Endothelial cell of umbilical vein (primary cell): ENCODE results near the gene EID3. TPM values are rescaled to one million over a fixed set of nuclear protein-coding genes. Genes with fewer than 3 reads are reported as not detected.

ENCODE experiments used
- Bru-seq: library from RNA; stranded (reverse); fragments of 400-500 nt; gene quantifications from one replicate; lab custom pipeline; 2021; lab: Mats Ljungman, UMichigan
- BruChase-seq, 2 experiments: library from RNA; stranded (reverse); fragments of 400-500 nt; gene quantifications; one replicate each; lab custom pipeline; 2021; lab: Mats Ljungman, UMichigan
- BruUV-seq: library from RNA; stranded (reverse); fragments of 400-500 nt; replicated peaks from 2 replicates; lab custom pipeline; 2021; lab: Mats Ljungman, UMichigan
- CTCF ChIA-PET: fragments of 300-600, 350-600 bp; sonication (Branson Sonifier 250); formaldehyde crosslinking; loops from one replicate; lab custom pipeline; 2021; ENCODE audit warnings: antibody characterized with exemption, inconsistent platforms; lab: Charles Lee
- POLR2A ChIA-PET: fragments of 300-600, 350-600 bp; sonication (Branson Sonifier 250); formaldehyde crosslinking; loops from one replicate; lab custom pipeline; 2021; ENCODE audit warnings: antibody characterized with exemption, inconsistent platforms; lab: Charles Lee
- DNase-seq: peaks from one replicate; pipeline ENCODE4 v3.0.0-alpha.2; 2011; ENCODE audit warnings: low read depth, low spot score
- FAIRE-seq: peaks from 2 replicates; lab custom pipeline; 2011; peaks lifted over from hg19 to GRCh38; lab: Jason Lieb, UNC
- H2AFZ ChIP-seq: 2 replicates; pipeline ENCODE4 v1.6.0; 2012; ENCODE audit warnings: low read depth, low read length, control low read depth, inconsistent platforms
- H3K27ac ChIP-seq: 2 replicates; pipeline ENCODE4 v1.5.1; 2011; ENCODE audit warnings: low read depth, mild to moderate bottlenecking, control low read depth, low read length, moderate library complexity; ENCODE audit not compliant: insufficient read depth
- H3K27me3 ChIP-seq, 2 experiments: 2 replicates each; pipeline versions ENCODE4 v1.6.0 to v1.6.1; 2011; ENCODE audit warnings: low read length in 2 of 2, mixed read lengths in 1 of 2; ENCODE audit not compliant: control insufficient read depth in 2 of 2, insufficient read depth in 2 of 2
- H3K36me3 ChIP-seq, 2 experiments: 2 replicates in 1 of 2; 3 replicates in 1 of 2; pipeline ENCODE4 v1.5.1; 2011; ENCODE audit warnings: low read length in 2 of 2, mild to moderate bottlenecking in 1 of 2, moderate library complexity in 1 of 2; ENCODE audit not compliant: control insufficient read depth in 2 of 2, insufficient read depth in 2 of 2; ENCODE audit errors: extremely low read depth in 1 of 2
- H3K4me1 ChIP-seq: 3 replicates; pipeline ENCODE4 v1.5.1; 2011; ENCODE audit warnings: mild to moderate bottlenecking, low read length; ENCODE audit not compliant: control insufficient read depth, insufficient read depth; ENCODE audit errors: extremely low read depth
- H3K4me2 ChIP-seq: 2 replicates; pipeline ENCODE4 v1.6.1; 2011; ENCODE audit warnings: low read length, control low read depth, mixed read lengths; ENCODE audit not compliant: insufficient read depth
- H3K4me3 ChIP-seq, 3 experiments: fragments of 200-600 bp in 1 of 3; sonication (generic), shearing (Covaris generic) in 1 of 3; replicated peaks in 1 of 3; 2 replicates each; pipeline ENCODE4 v1.5.1; 2011 to 2016; ENCODE audit warnings: control low read depth in 3 of 3, low read length in 3 of 3, mild to moderate bottlenecking in 2 of 3, inconsistent platforms in 1 of 3, low read depth in 1 of 3, moderate library complexity in 1 of 3; ENCODE audit not compliant: insufficient read depth in 1 of 3
- H3K79me2 ChIP-seq: 2 replicates; pipeline ENCODE4 v1.6.0; 2012; ENCODE audit warnings: low read length, inconsistent platforms; ENCODE audit not compliant: control insufficient read depth, insufficient read depth
- H3K9ac ChIP-seq: replicated peaks from 2 replicates; pipeline ENCODE3; 2011; ENCODE audit warnings: low read length, control low read depth; ENCODE audit not compliant: insufficient read depth; ENCODE audit errors: extremely low read depth
- H3K9me1 ChIP-seq: replicated peaks from 3 replicates; pipeline ENCODE4 v1.6.0; 2011; ENCODE audit warnings: mild to moderate bottlenecking, low read length; ENCODE audit not compliant: control insufficient read depth, insufficient read depth; ENCODE audit errors: extremely low read depth
- H3K9me3 ChIP-seq: replicated peaks from 2 replicates; pipeline ENCODE4 v1.5.1; 2012; ENCODE audit warnings: low read length, inconsistent platforms; ENCODE audit not compliant: control insufficient read depth, insufficient read depth
- H4K20me1 ChIP-seq: replicated peaks from 2 replicates; pipeline ENCODE3; 2011; ENCODE audit warnings: mild to moderate bottlenecking, low read length; ENCODE audit not compliant: control insufficient read depth, insufficient read depth; ENCODE audit errors: extremely low read depth
- CTCF ChIP-seq, 2 donors: IDR thresholded peaks; 1 replicate in 1 of 2; 2 replicates in 1 of 2; pipeline ENCODE4 v1.5.1; 2011; ENCODE audit warnings: low read length in 2 of 2, mild to moderate bottlenecking in 2 of 2, moderate library complexity in 2 of 2, control low read depth in 1 of 2, inconsistent platforms in 1 of 2, low read depth in 1 of 2; ENCODE audit not compliant: insufficient read depth in 1 of 2; ENCODE audit errors: extremely low read depth in 1 of 2
- GATA2 ChIP-seq: IDR thresholded peaks from 2 replicates; pipeline ENCODE4 v1.7.0; 2011; ENCODE audit warnings: low read depth, mild to moderate bottlenecking, moderate library complexity, mixed read lengths, low read length; ENCODE audit not compliant: insufficient read length, insufficient read depth
- MAX ChIP-seq: IDR thresholded peaks from 2 replicates; pipeline ENCODE4 v1.6.1; 2011; ENCODE audit not compliant: insufficient read depth, insufficient read length
- MYC ChIP-seq: IDR thresholded peaks from one replicate; pipeline ENCODE4 v1.6.1; 2011; ENCODE audit warnings: mild to moderate bottlenecking, low read depth, low read length
- POLR2A ChIP-seq: IDR thresholded peaks from 2 replicates; pipeline ENCODE4 v1.6.1; 2012; ENCODE audit warnings: low read depth, mild to moderate bottlenecking, control low read depth, low read length
- POLR2AphosphoS5 ChIP-seq: IDR thresholded peaks from 2 replicates; pipeline ENCODE4 v1.6.1; 2012; ENCODE audit warnings: low read depth, mild to moderate bottlenecking, control low read depth, low read length, moderate library complexity; ENCODE audit not compliant: insufficient read depth
- dilution Hi-C: fragments of 300-500 bp; cut with MboI; formaldehyde crosslinking; loops from one replicate; pipeline ENCODE4 v1.15.0; 2019; ENCODE audit warnings: low sequenced_read_pairs; ENCODE audit not compliant: extremely low pct_ligation_motif_present
- intact Hi-C: fragments of 100-400 bp; cut with micrococcal nuclease; formaldehyde crosslinking; loops from one replicate; pipeline ENCODE4 v1.10.0; 2022
- long read RNA-seq: library from polyadenylated mRNA; stranded (forward); transcript quantifications from one replicate; pipeline ENCODE4 v2.0.0, GENCODE V29; 2021
- polyA minus RNA-seq, 3 experiments: library from RNA; depleted of rRNA, polyadenylated mRNA; stranded (reverse); fragments of >200 nt; gene quantifications; 1 replicate in 1 of 3; 2 replicates in 2 of 3; pipeline ENCODE4 v1.2.3, GENCODE V29; 2011
- polyA plus RNA-seq, 4 experiments: library from polyadenylated mRNA; depleted of rRNA in 3 of 4; stranded (reverse) in 3 of 4; unstranded in 1 of 4; fragments of >200 nt; gene quantifications; 2 replicates each; pipeline versions ENCODE4 v1.2.1 to v1.2.3, GENCODE V29; 2011 to 2012; ENCODE audit warnings: missing spikeins in 1 of 4
- total RNA-seq: library from RNA; stranded (reverse); gene quantifications from 2 replicates; pipeline ENCODE4 v1.2.3, GENCODE V29; 2021

Gene EID3
- 12.7 and 14.5 TPM in 2 replicates for total RNA-seq
- polyA plus RNA-seq, result 1.2 and 1.5 TPM in 2 replicates
- 1.0 and 1.3 TPM in 2 replicates for polyA plus RNA-seq (2011; cell fraction: cytosol; rRNA removed)
- polyA plus RNA-seq (2011; cell fraction: nucleus; rRNA removed), result 15.9 and 18.5 TPM in 2 replicates
- polyA plus RNA-seq (2012), result 0.82 and 1.2 TPM in 2 replicates
- polyA minus RNA-seq, result 12.0 and 16.2 TPM in 2 replicates
- polyA minus RNA-seq (2011; cell fraction: cytosol; rRNA and poly(A)+ RNA removed), result 1.5 TPM
- polyA minus RNA-seq (2011; cell fraction: nucleus; rRNA and poly(A)+ RNA removed), result 47.8 and 76.6 TPM in 2 replicates
- percentile 100 among the genes with signal in this experiment for Bru-seq, nascent RNA
- BruChase-seq, experiment 1, labeled RNA remaining after a 6-hour chase, result percentile 97 among the genes with signal in this experiment
- percentile 96 among the genes with signal in this experiment for BruChase-seq, experiment 2, labeled RNA remaining after a 2-hour chase
- long read RNA-seq, partial matches to known transcripts, result 0 of 2 reads
- long read RNA-seq, other reads (novel, unspliced or antisense), result 0 of 2 reads

- Histone ChIP-seq H2AFZ (no peak within 1 kb of the TSS), H3K36me3 (peaks cover 0 to 52% of the 10 kb centered on the region in 2 experiments), H3K9me3 (no peaks in the 10 kb centered on the region), H3K9ac (peak within 1 kb of the TSS; percentile 41), H3K9me1 (no peaks in the 10 kb centered on the region), H3K27ac (peak within 1 kb of the TSS; percentile 46), H3K27me3 (no peaks in the 10 kb centered on the region), H4K20me1 (peaks cover 40% of the 10 kb centered on the region), H3K4me2 (peak within 1 kb of the TSS; percentile 75), H3K79me2 (peaks cover 100% of the 10 kb centered on the region), H3K4me3 (peak within 1 kb of the TSS; percentile 11 to 37 (median 36)), H3K4me1 (peaks cover 67% of the 10 kb centered on the region)
- TF ChIP-seq GATA2 (no peak), CTCF (IDR thresholded peaks at IDR 0.05; ENCODE audit: extremely low read depth in 1 of 2, insufficient read depth in 1 of 2, low read depth in 1 of 2, low read length in 2 of 2) (no peak), MAX (peak; percentile 8), POLR2A (peak; percentile 46), POLR2AphosphoS5 (peak; percentile 43), MYC (no peak)
- dilution Hi-C loops (no loop called here), intact Hi-C loops (loop anchor here (1.0 to 5.0 kb wide), 2 partner anchors 84 to 804 kb away; partner anchors contain the start of gene WASHC4)
- ChIA-PET POLR2A (interaction anchor here (0.6 to 2.8 kb wide), 6 partner anchors 9 to 84 kb away, joined by 3 to 8 read pairs (median 4); no protein-coding TSS in a partner anchor), CTCF (interaction anchor here (1.0 to 1.5 kb wide), 2 partner anchors 87 to 90 kb away, joined by 3 to 8 read pairs; no protein-coding TSS in a partner anchor)
- DNase-seq (peak; percentile 86), FAIRE-seq (no peak)
- BruUV-seq, result TSS peak; percentile 1
These were observed at the start of gene EID3 for GRCh38 chr12:104303538-104304151. Gene EID3 (plus strand): TSS chr12:104303739. CDS start chr12:104303935, 196 bp downstream.
